GM23338 (cell line): ENCODE data around the gene CCDC200. TPM values are rescaled to one million over a fixed set of nuclear protein-coding genes. Genes with fewer than 3 reads are reported as not detected.
"Not testable (repeated sequence)": the region's sequence is repeated elsewhere in the genome, so short reads cannot be mapped to it uniquely, and the experiment has no call there.

Source experiments
- ATAC-seq: fragments of 200-7000 bp; cut with Tn5 transposase; 3 replicates; pipeline ENCODE4 v1.9.1; 2020
- DNase-seq: peaks from one replicate; pipeline ENCODE4 v3.0.0-alpha.2; 2015; ENCODE audit warnings: low spot score
- H2AFZ ChIP-seq: fragments of 200-600 bp; sonication (generic); 2 replicates; pipeline ENCODE4 v1.8.0; 2016; ENCODE audit warnings: antibody characterized with exemption, mild to moderate bottlenecking, moderate library complexity
- H3F3A ChIP-seq: fragments of 200-600 bp; sonication (generic); replicated peaks from 2 replicates; pipeline ENCODE4 v1.8.0; 2017; ENCODE audit warnings: antibody characterized with exemption, mixed run types, low read depth
- H3K27ac ChIP-seq: fragments of 200-600 bp; sonication (generic); 2 replicates; pipeline ENCODE4 v1.6.1; 2016; ENCODE audit warnings: low read depth
- H3K27me3 ChIP-seq: fragments of 200-600 bp; sonication (generic); 2 replicates; pipeline ENCODE4 v1.8.0; 2016; ENCODE audit warnings: mild to moderate bottlenecking, mixed run types, moderate library complexity; ENCODE audit not compliant: insufficient read depth
- H3K36me3 ChIP-seq: fragments of 200-600 bp; sonication (generic); 2 replicates; pipeline ENCODE4 v1.8.0; 2016; ENCODE audit warnings: mild to moderate bottlenecking; ENCODE audit not compliant: insufficient read depth
- H3K4me1 ChIP-seq: fragments of 200-600 bp; sonication (generic); 2 replicates; pipeline ENCODE4 v1.8.0; 2016; ENCODE audit warnings: mild to moderate bottlenecking, moderate library complexity; ENCODE audit not compliant: insufficient read depth
- H3K4me2 ChIP-seq: fragments of 200-600 bp; sonication (generic); 2 replicates; pipeline ENCODE4 v1.7.1; 2017; ENCODE audit warnings: mixed run types
- H3K4me3 ChIP-seq: fragments of 200-600 bp; sonication (generic); 2 replicates; pipeline ENCODE4 v1.6.1; 2016; ENCODE audit warnings: mixed run types
- H3K79me2 ChIP-seq: fragments of 200-600 bp; sonication (generic); replicated peaks from 2 replicates; pipeline ENCODE4 v1.8.0; 2017; ENCODE audit warnings: mild to moderate bottlenecking; ENCODE audit not compliant: insufficient read depth
- H3K9me2 ChIP-seq: fragments of 200-600 bp; sonication (generic); 2 replicates; pipeline ENCODE4 v1.8.0; 2017; ENCODE audit not compliant: insufficient read depth
- H4K20me1 ChIP-seq: fragments of 200-600 bp; sonication (generic); replicated peaks from 2 replicates; pipeline ENCODE4 v1.8.0; 2017; ENCODE audit warnings: mild to moderate bottlenecking; ENCODE audit not compliant: insufficient read depth
- H3K27ac Mint-ChIP-seq: 2 replicates; pipeline ENCODE4 v1.8.0; 2020; ENCODE audit warnings: inconsistent platforms, mild to moderate bottlenecking, moderate library complexity, mixed read lengths
- H3K27me3 Mint-ChIP-seq: 3 replicates; pipeline ENCODE4 v1.8.0; 2022; ENCODE audit warnings: low read depth, mild to moderate bottlenecking, moderate library complexity, mixed read lengths, inconsistent platforms; ENCODE audit not compliant: insufficient read depth, poor library complexity
- H3K36me3 Mint-ChIP-seq: 3 replicates; pipeline ENCODE4 v1.8.0; 2021; ENCODE audit warnings: low read depth, mild to moderate bottlenecking, inconsistent platforms, moderate library complexity, mixed read lengths
- H3K4me1 Mint-ChIP-seq: 3 replicates; pipeline ENCODE4 v1.8.0; 2020; ENCODE audit warnings: mild to moderate bottlenecking, inconsistent platforms, mixed read lengths
- H3K4me3 Mint-ChIP-seq: 3 replicates; pipeline ENCODE4 v1.8.0; 2021; ENCODE audit warnings: moderate library complexity, mild to moderate bottlenecking, inconsistent platforms, mixed read lengths
- H3K9me3 Mint-ChIP-seq: 3 replicates; pipeline ENCODE4 v1.8.0; 2020; ENCODE audit warnings: moderate library complexity, mild to moderate bottlenecking, inconsistent platforms, mixed read lengths
- POLR2AphosphoS5 ChIP-seq: IDR thresholded peaks from 2 replicates; pipeline ENCODE4 v1.6.1; 2016; ENCODE audit warnings: antibody characterized with exemption, low read depth
- long read RNA-seq: library from polyadenylated mRNA; unstranded; transcript quantifications from one replicate; pipeline ENCODE4 v2.0.0, GENCODE V29; 2020; ENCODE audit not compliant: unreplicated experiment
- polyA plus RNA-seq: library from polyadenylated mRNA; unstranded; fragments of >200 nt; fragmentation: Nextera tagmentation; extraction: Ambion mirVana; gene quantifications from 2 replicates; pipeline ENCODE4 v1.2.1, GENCODE V29; 2016
- total RNA-seq: library from RNA; depleted of rRNA; stranded (reverse); fragments of >200 nt; shearing (Covaris generic); gene quantifications from 2 replicates; pipeline ENCODE4 v1.2.3, GENCODE V29; 2014; rRNA removed

The CCDC200 gene
- total RNA-seq (not detected in 2 replicates), polyA plus RNA-seq (0.31 TPM in 1 of 2 replicates, not detected in the other)
- long read RNA-seq, partial matches to known transcripts, result 0 of 2 reads
- long read RNA-seq, other reads (novel, unspliced or antisense), result 2 of 2 reads

DNA sequence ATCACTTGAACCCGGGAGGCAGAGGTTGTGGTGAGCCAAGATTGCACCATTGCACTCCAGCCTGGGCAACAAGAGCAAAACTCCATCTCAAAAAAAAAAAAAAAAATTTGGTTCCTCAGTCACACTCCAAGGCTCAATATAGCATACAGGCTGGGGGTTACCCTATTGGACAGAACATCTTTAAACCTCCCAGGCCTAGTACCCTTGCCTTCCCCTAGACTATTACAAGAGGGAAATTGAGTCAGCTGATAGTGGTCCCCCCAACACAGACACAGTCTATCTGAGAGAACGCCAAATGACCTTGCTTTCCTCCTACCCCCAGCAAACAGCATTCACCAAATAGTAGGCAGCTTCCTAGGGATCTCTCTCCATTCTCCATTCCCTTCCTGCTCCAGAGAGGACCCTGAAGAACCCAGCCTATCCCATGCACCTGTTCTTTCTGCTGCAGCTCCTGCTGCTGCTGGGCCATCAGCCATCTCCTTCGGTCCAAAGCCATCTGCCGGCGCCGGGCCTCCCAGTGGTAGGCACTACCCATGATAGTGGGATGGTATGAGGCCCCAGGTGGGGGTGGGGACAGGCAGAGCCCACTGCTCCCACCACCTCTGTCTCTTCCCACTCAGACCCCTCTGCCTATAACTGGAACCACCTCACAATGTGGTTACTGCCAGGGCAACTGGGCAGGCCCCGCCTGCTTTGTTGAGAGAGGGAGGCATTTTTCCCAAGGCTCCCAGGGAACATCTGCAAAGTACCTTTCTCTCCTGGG, at the start of gene CCDC200:
Gene CCDC200 (minus strand): TSS at position 604 of the 763 bp plus-strand sequence. CDS start 69 bp downstream, at position 535.
- ATAC-seq, result not testable (repeated sequence)

DNA sequence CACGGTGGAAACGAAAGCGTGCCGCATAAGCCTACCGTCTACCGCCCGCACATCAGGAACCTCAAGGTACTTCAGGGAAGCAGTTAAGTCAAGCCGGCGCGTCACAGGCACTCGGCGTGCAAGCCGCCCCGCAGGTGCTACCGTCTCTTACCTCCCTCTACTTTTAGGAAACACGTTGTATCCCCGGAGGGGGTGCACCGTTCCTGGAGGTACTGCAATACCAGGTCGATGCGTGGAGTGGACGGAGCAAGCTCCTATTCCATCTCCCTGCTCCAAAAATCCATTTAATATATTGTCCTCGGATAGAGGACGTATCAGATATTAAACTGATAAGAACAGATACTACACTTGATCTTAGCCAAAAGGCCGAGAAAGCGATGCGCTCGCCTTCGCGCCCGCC, 44.5 kb upstream of the CCDC200 start:
- DNase-seq, H3K4me3 Mint-ChIP-seq, H3K9me3 Mint-ChIP-seq, H3K9me2 ChIP-seq, H3F3A ChIP-seq, H3K4me2 ChIP-seq, H3K4me3 ChIP-seq, H4K20me1 ChIP-seq, H3K27me3 Mint-ChIP-seq, H3K36me3 Mint-ChIP-seq, H3K4me1 ChIP-seq, ATAC-seq, H3K79me2 ChIP-seq, H3K27ac Mint-ChIP-seq, H3K27me3 ChIP-seq, H2AFZ ChIP-seq, H3K27ac ChIP-seq, H3K4me1 Mint-ChIP-seq, H3K36me3 ChIP-seq: not testable (repeated sequence)

More for the DNA sequence above, at the start of gene CCDC200:
- not testable (repeated sequence) for H3K36me3 ChIP-seq, H3K27me3 Mint-ChIP-seq, H3K27me3 ChIP-seq, H3K36me3 Mint-ChIP-seq, H3K27ac Mint-ChIP-seq, H2AFZ ChIP-seq, H3K4me1 Mint-ChIP-seq, H3K4me1 ChIP-seq, H3K4me3 Mint-ChIP-seq, H3K4me2 ChIP-seq, H4K20me1 ChIP-seq, H3K9me3 Mint-ChIP-seq, H3K9me2 ChIP-seq, H3K4me3 ChIP-seq, H3K27ac ChIP-seq, H3F3A ChIP-seq, DNase-seq, H3K79me2 ChIP-seq

DNA sequence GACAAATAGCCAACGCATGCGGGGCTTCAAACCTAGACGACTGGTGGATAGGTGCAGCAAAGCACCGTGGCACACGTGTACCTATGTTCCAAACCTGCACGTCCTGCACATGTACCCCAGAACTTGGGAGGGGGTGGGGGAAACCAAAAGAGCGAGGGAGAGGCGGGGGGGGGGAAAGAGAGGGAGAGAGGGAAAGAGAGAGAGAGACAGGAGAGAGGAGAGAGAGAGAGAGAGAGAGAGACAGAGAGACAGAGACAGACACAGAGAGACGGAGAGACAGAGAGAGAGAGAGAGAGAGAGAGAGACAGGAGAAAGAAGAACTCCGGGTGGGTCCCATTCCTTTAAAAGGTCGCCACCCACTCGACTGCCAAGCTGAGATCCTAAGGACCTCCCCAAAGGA, 44.1 kb upstream of the CCDC200 start:
- not testable (repeated sequence) for H3K4me1 ChIP-seq, H3F3A ChIP-seq, H3K9me2 ChIP-seq, H3K27me3 Mint-ChIP-seq, H3K36me3 Mint-ChIP-seq, H3K4me1 Mint-ChIP-seq, H3K4me3 ChIP-seq, ATAC-seq, H3K36me3 ChIP-seq, H3K9me3 Mint-ChIP-seq, H4K20me1 ChIP-seq, H3K27ac Mint-ChIP-seq, H3K27me3 ChIP-seq, H3K79me2 ChIP-seq, H2AFZ ChIP-seq, H3K27ac ChIP-seq, DNase-seq, H3K4me2 ChIP-seq
- H3K4me3 Mint-ChIP-seq, result peak overlapping the region; percentile 13; the same call in 2 of the 3 replicates
- peak; percentile 26; the same call in 1 of the 2 replicates for TF ChIP-seq POLR2AphosphoS5

GRCh38 chr17:43270552-43271504, 42.4 kb upstream of the CCDC200 start:
- H3K4me1 Mint-ChIP-seq, result not testable (repeated sequence)
- ATAC-seq, result peak; percentile 22; the same call in 1 of the 3 replicates

GRCh38 chr17:43246456-43246855, 18.0 kb upstream of the CCDC200 start:
- H3K4me1 ChIP-seq, H3K27me3 Mint-ChIP-seq, H3K4me3 Mint-ChIP-seq, H4K20me1 ChIP-seq, H3K79me2 ChIP-seq, H3F3A ChIP-seq, H3K27ac Mint-ChIP-seq, H3K4me1 Mint-ChIP-seq, H3K27ac ChIP-seq, DNase-seq, H3K9me3 Mint-ChIP-seq, ATAC-seq, H3K36me3 Mint-ChIP-seq, H2AFZ ChIP-seq, H3K9me2 ChIP-seq, H3K27me3 ChIP-seq, H3K36me3 ChIP-seq: not testable (repeated sequence)
- H3K4me3 ChIP-seq, result 0 out of 2 replicates have a peak overlapping the region, but pooled peaks have one; percentile 42
- peak overlapping the region; percentile 75; the same call in 1 of the 2 replicates for H3K4me2 ChIP-seq

More at GRCh38 chr17:43270552-43271504, 42.4 kb upstream of the CCDC200 start:
- not testable (repeated sequence) for H3K27me3 Mint-ChIP-seq, H3F3A ChIP-seq, H3K4me3 Mint-ChIP-seq, H4K20me1 ChIP-seq, H2AFZ ChIP-seq, H3K27me3 ChIP-seq, H3K4me1 ChIP-seq, DNase-seq, H3K27ac Mint-ChIP-seq, H3K79me2 ChIP-seq, H3K9me2 ChIP-seq, H3K4me2 ChIP-seq, H3K36me3 Mint-ChIP-seq, H3K4me3 ChIP-seq, H3K36me3 ChIP-seq, H3K9me3 Mint-ChIP-seq, H3K27ac ChIP-seq
